HL-60 (cell line): ENCODE data around the gene MEP1B.

ENCODE experiments used
- DNase-seq, 2 experiments: peaks; one replicate each; pipeline ENCODE4 v3.0.0-alpha.2; 2010 to 2020; ENCODE audit warnings: low read depth in 1 of 2, low spot score in 1 of 2
- H3K27ac ChIP-seq: fragments of 250-450 bp; sonication (Bioruptor Pico); replicated peaks from 2 replicates; pipeline ENCODE4 v1.5.1; 2020; ENCODE audit warnings: mild to moderate bottlenecking, moderate library complexity
- H3K27me3 ChIP-seq: fragments of 250-450 bp; sonication (Bioruptor Pico); 2 replicates; pipeline ENCODE4 v1.5.1; 2021; ENCODE audit warnings: mild to moderate bottlenecking, moderate library complexity; ENCODE audit not compliant: insufficient read depth, poor library complexity, severe bottlenecking
- H3K4me3 ChIP-seq: replicated peaks from 2 replicates; pipeline ENCODE4 v1.5.1; 2011; ENCODE audit warnings: mild to moderate bottlenecking, control low read depth, low read length; ENCODE audit not compliant: insufficient read depth
- GABPA ChIP-seq: IDR thresholded peaks from 2 replicates; pipeline ENCODE4 v1.6.1; 2012; ENCODE audit warnings: low read depth
- POLR2AphosphoS5 ChIP-seq: IDR thresholded peaks from 2 replicates; pipeline ENCODE4 v1.6.1; 2012; ENCODE audit warnings: low read depth
- REST ChIP-seq: IDR thresholded peaks from 2 replicates; pipeline ENCODE4 v1.6.1; 2012; ENCODE audit warnings: low read depth; ENCODE audit not compliant: insufficient replicate concordance
- SPI1 ChIP-seq: IDR thresholded peaks from 2 replicates; pipeline ENCODE4 v1.6.1; 2012; ENCODE audit warnings: low read depth, mild to moderate bottlenecking, borderline replicate concordance
- TF ChIP-seq, protein P1 (sequence below): IDR thresholded peaks from one replicate; pipeline ENCODE4 v1.5.1; 2011; ENCODE audit warnings: low read length, control low read depth, inconsistent platforms; ENCODE audit not compliant: insufficient read depth

The MEP1B gene

GRCh38 chr18:32264401-32264800, 74.6 kb downstream of the MEP1B start:
- no peak for DNase-seq
- H3K27me3 ChIP-seq: peaks cover 18% of the 10 kb centered on the region
- no peak overlapping the region for H3K27ac ChIP-seq
- TF ChIP-seq, protein P1, sequence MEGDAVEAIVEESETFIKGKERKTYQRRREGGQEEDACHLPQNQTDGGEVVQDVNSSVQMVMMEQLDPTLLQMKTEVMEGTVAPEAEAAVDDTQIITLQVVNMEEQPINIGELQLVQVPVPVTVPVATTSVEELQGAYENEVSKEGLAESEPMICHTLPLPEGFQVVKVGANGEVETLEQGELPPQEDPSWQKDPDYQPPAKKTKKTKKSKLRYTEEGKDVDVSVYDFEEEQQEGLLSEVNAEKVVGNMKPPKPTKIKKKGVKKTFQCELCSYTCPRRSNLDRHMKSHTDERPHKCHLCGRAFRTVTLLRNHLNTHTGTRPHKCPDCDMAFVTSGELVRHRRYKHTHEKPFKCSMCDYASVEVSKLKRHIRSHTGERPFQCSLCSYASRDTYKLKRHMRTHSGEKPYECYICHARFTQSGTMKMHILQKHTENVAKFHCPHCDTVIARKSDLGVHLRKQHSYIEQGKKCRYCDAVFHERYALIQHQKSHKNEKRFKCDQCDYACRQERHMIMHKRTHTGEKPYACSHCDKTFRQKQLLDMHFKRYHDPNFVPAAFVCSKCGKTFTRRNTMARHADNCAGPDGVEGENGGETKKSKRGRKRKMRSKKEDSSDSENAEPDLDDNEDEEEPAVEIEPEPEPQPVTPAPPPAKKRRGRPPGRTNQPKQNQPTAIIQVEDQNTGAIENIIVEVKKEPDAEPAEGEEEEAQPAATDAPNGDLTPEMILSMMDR: no peak
- no peak for TF ChIP-seq GABPA
- TF ChIP-seq POLR2AphosphoS5: no peak
- TF ChIP-seq SPI1: no peak
- no peak for TF ChIP-seq REST
- no peak overlapping the region for H3K4me3 ChIP-seq

DNA sequence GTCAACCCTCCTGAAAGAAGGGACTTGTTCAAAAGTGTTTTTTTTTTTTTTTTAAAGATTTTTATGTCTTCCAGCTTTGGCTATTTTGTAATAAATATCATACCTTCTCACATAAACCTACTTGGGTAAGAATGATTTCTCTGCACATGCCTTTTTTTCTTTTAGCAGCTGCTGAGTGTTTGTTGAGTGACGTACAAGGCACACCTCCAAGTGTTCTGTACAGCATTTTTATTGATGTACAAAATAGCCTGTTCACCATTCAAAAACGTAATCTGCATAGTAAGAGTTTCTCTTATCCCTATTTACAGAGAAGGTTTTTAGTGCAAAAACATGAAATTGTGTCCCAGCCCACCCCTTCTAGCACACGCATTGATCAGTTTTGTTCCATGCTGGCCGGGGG, 77.6 kb downstream of the MEP1B start:
- no peak for DNase-seq
- Histone ChIP-seq H3K4me3 (no peak overlapping the region), H3K27me3 (peaks cover 16% of the 10 kb centered on the region), H3K27ac (no peak overlapping the region)
- TF ChIP-seq SPI1 (no peak), GABPA (no peak), POLR2AphosphoS5 (no peak), REST (no peak)
- TF ChIP-seq, protein P1: no peak
